PC-9 (cell line): ENCODE data around the gene CCNI2.

Experiments
- EZH2 ChIP-seq: fragments of 200-600 bp; sonication (generic); IDR thresholded peaks from 2 replicates; pipeline ENCODE4 v1.8.0; 2017; ENCODE audit warnings: antibody characterized with exemption, low read depth
- TF ChIP-seq, protein P1 (sequence below): fragments of 200-600 bp; sonication (generic); conservative IDR thresholded peaks from 2 replicates; pipeline ENCODE4 v1.6.1; 2017; ENCODE audit warnings: mixed run types, antibody characterized with exemption, mild to moderate bottlenecking, moderate library complexity

DNA sequence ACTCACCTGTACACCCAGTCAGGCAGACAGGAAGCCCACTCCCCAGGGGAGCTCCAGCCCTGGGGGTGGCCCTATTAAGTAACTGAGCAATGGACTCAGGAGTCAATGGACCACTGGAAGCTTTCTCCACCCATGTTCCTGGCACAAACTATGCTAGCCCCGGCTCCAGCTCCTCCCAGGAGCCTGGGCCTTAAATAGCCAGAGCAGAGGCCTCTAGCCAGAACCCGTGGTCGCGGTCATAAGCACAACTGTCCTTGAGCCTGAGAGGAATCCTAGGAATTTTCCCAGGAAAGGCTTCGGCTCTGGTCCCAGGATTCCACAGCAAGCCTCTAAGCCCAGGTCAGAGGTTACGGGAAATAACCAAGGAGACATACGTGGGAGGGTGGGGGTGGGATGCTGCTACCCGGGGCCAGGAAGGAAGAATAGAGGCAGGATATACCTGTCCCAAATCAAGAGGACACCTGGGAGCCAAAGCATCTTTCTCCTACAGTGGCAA is 24.3 kb downstream of the CCNI2 start:
- TF ChIP-seq, protein P1, sequence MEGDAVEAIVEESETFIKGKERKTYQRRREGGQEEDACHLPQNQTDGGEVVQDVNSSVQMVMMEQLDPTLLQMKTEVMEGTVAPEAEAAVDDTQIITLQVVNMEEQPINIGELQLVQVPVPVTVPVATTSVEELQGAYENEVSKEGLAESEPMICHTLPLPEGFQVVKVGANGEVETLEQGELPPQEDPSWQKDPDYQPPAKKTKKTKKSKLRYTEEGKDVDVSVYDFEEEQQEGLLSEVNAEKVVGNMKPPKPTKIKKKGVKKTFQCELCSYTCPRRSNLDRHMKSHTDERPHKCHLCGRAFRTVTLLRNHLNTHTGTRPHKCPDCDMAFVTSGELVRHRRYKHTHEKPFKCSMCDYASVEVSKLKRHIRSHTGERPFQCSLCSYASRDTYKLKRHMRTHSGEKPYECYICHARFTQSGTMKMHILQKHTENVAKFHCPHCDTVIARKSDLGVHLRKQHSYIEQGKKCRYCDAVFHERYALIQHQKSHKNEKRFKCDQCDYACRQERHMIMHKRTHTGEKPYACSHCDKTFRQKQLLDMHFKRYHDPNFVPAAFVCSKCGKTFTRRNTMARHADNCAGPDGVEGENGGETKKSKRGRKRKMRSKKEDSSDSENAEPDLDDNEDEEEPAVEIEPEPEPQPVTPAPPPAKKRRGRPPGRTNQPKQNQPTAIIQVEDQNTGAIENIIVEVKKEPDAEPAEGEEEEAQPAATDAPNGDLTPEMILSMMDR: no peak
- TF ChIP-seq EZH2: no peak
